A549 (cell line): ENCODE measurements around the gene PLPPR1. TPM values are rescaled to one million over a fixed set of nuclear protein-coding genes. Genes with fewer than 3 reads are reported as not detected.
A peak's percentile ranks its signal among the peaks of the same experiment; 100 is the strongest.

Experiments
- ATAC-seq, 2 experiments: fragments of 200-7000 bp in 1 of 2; fragments of >200 bp in 1 of 2; cut with Nextera tagmentation in 1 of 2; cut with Tn5 transposase in 1 of 2; 3 replicates each; pipeline versions ENCODE4 v1.8.0 to v1.9.1; 2018 to 2020; ENCODE audit warnings: mild to moderate bottlenecking in 1 of 2, moderate library complexity in 1 of 2
- CTCF ChIA-PET: fragments of 300-600 bp; sonication (Branson Sonifier 250); formaldehyde crosslinking; extraction: SDS; loops from one replicate; lab custom pipeline; 2021; ENCODE audit warnings: antibody characterized with exemption, inconsistent platforms; lab: Yijun Ruan, JAX
- POLR2A ChIA-PET: fragments of 350-600 bp; formaldehyde crosslinking; extraction: SDS; loops from one replicate; lab custom pipeline; 2021; ENCODE audit warnings: antibody characterized with exemption, inconsistent platforms; lab: Yijun Ruan, JAX
- DNase-seq, 2 experiments: peaks; one replicate each; pipeline versions ENCODE4 v3.0.0 to v3.0.0-alpha.2; 2011 to 2016; ENCODE audit warnings: low read depth in 1 of 2, low spot score in 1 of 2
- FAIRE-seq: peaks from 2 replicates; lab custom pipeline; 2011; peaks lifted over from hg19 to GRCh38; lab: Jason Lieb, UNC
- H3K27ac ChIP-seq, 2 experiments: fragments of >200 bp; sonication (Bioruptor Twin); formaldehyde crosslinking; 3 replicates each; pipeline ENCODE4 v1.5.1; 2016 to 2017
- H3K4me1 ChIP-seq: fragments of >200 bp; sonication (Bioruptor Twin); formaldehyde crosslinking; 3 replicates; pipeline ENCODE4 v1.6.1; 2016
- H3K4me2 ChIP-seq: fragments of >200 bp; sonication (Bioruptor Twin); formaldehyde crosslinking; 3 replicates; pipeline ENCODE4 v1.6.1; 2016
- H3K4me3 ChIP-seq: fragments of >200 bp; sonication (Bioruptor Twin); formaldehyde crosslinking; 3 replicates; pipeline ENCODE4 v1.5.1; 2016
- H3K9me3 ChIP-seq: fragments of >200 bp; sonication (Bioruptor Twin); formaldehyde crosslinking; 3 replicates; pipeline ENCODE4 v1.6.1; 2016
- CEBPB ChIP-seq, 2 experiments: fragments of >200 bp in 1 of 2; sonication (Bioruptor Twin) in 1 of 2; formaldehyde crosslinking in 1 of 2; IDR thresholded peaks; 2 replicates each; pipeline ENCODE4 v1.6.1; 2012 to 2016
- CHD2 ChIP-seq: fragments of 150-350 bp; IDR thresholded peaks from 2 replicates; pipeline ENCODE4 v1.6.1; 2014; ENCODE audit warnings: low read length; ENCODE audit not compliant: partially characterized antibody
- CHD4 ChIP-seq: fragments of 200-600 bp; sonication (generic); IDR thresholded peaks from 2 replicates; pipeline ENCODE4 v1.6.1; 2016; ENCODE audit warnings: antibody characterized with exemption, mild to moderate bottlenecking, borderline replicate concordance
- CTCF ChIP-seq: fragments of >200 bp; sonication (Bioruptor Twin); formaldehyde crosslinking; IDR thresholded peaks from 3 replicates; pipeline ENCODE4 v1.5.1; 2016
- EHMT2 ChIP-seq: fragments of 200-600 bp; sonication (generic); IDR thresholded peaks from 2 replicates; pipeline ENCODE4 v1.6.1; 2016; ENCODE audit warnings: antibody characterized with exemption, low read depth, mild to moderate bottlenecking, moderate library complexity
- ESRRA ChIP-seq: fragments of 150-350 bp; IDR thresholded peaks from 2 replicates; pipeline ENCODE4 v1.6.1; 2014; ENCODE audit warnings: mild to moderate bottlenecking, low read length, borderline replicate concordance
- FOSB ChIP-seq: fragments of 250-450 bp; sonication (Bioruptor Pico); IDR thresholded peaks from 2 replicates; pipeline ENCODE4 v1.5.0; 2020; ENCODE audit warnings: mild to moderate bottlenecking, moderate library complexity
- FOXS1 ChIP-seq: fragments of 250-450 bp; sonication (Bioruptor Pico); IDR thresholded peaks from 2 replicates; pipeline ENCODE4 v1.5.0; 2020; ENCODE audit warnings: mild to moderate bottlenecking, moderate library complexity
- HEYL ChIP-seq: fragments of 250-450 bp; sonication (Bioruptor Pico); IDR thresholded peaks from 2 replicates; pipeline ENCODE4 v1.8.0; 2021; ENCODE audit warnings: mild to moderate bottlenecking, moderate library complexity
- HMGXB4 ChIP-seq: fragments of 250-450 bp; sonication (Bioruptor Pico); IDR thresholded peaks from 2 replicates; pipeline ENCODE4 v1.5.0; 2021; ENCODE audit warnings: mild to moderate bottlenecking, moderate library complexity, borderline replicate concordance
- HOXB13 ChIP-seq: fragments of 250-450 bp; sonication (Bioruptor Pico); IDR thresholded peaks from 2 replicates; pipeline ENCODE4 v1.5.0; 2020; ENCODE audit warnings: low read depth, mild to moderate bottlenecking, moderate library complexity
- JUNB ChIP-seq: fragments of >200 bp; sonication (Bioruptor Twin); formaldehyde crosslinking; IDR thresholded peaks from 2 replicates; pipeline ENCODE4 v1.6.1; 2016
- MAFK ChIP-seq: fragments of 450-650 bp; IDR thresholded peaks from 2 replicates; pipeline ENCODE4 v1.6.1; 2014; ENCODE audit not compliant: partially characterized antibody
- MAX ChIP-seq: IDR thresholded peaks from 2 replicates; pipeline ENCODE4 v1.6.1; 2012
- NFE2L2 ChIP-seq: fragments of 150-350 bp; conservative IDR thresholded peaks from 2 replicates; pipeline ENCODE4 v1.6.1; 2014; ENCODE audit warnings: low read length
- NPAS2 ChIP-seq: fragments of 250-450 bp; sonication (Bioruptor Pico); IDR thresholded peaks from 2 replicates; pipeline ENCODE4 v1.8.0; 2022; ENCODE audit warnings: mild to moderate bottlenecking, moderate library complexity, borderline replicate concordance
- NR3C1 ChIP-seq: fragments of >200 bp; sonication (Bioruptor Twin); formaldehyde crosslinking; IDR thresholded peaks from 3 replicates; pipeline ENCODE4 v1.6.1; 2017
- PBX3 ChIP-seq: IDR thresholded peaks from 2 replicates; pipeline ENCODE4 v1.6.1; 2012
- PHF8 ChIP-seq: fragments of 200-600 bp; sonication (generic); IDR thresholded peaks from 2 replicates; pipeline ENCODE4 v1.6.1; 2016; ENCODE audit warnings: low read depth, mild to moderate bottlenecking, antibody characterized with exemption, moderate library complexity, borderline replicate concordance
- POLR2A ChIP-seq: IDR thresholded peaks from 2 replicates; pipeline ENCODE4 v1.6.1; 2012; ENCODE audit warnings: mild to moderate bottlenecking, low read length
- RAD21 ChIP-seq, 2 experiments: fragments of >200 bp in 1 of 2; sonication (Bioruptor Twin) in 1 of 2; formaldehyde crosslinking in 1 of 2; IDR thresholded peaks in 1 of 2; conservative IDR thresholded peaks in 1 of 2; 2 replicates in 1 of 2; 3 replicates in 1 of 2; pipeline ENCODE4 v1.6.1; 2012 to 2018; ENCODE audit warnings: inconsistent platforms in 1 of 2
- RARB ChIP-seq: fragments of 250-450 bp; sonication (Bioruptor Pico); IDR thresholded peaks from 2 replicates; pipeline ENCODE4 v1.8.0; 2021; ENCODE audit warnings: mild to moderate bottlenecking, moderate library complexity
- RCOR1 ChIP-seq: fragments of 150-350 bp; IDR thresholded peaks from 2 replicates; pipeline ENCODE4 v1.6.1; 2014; ENCODE audit warnings: antibody characterized with exemption, low read length, low read depth
- REST ChIP-seq: fragments of 200-600 bp; sonication (generic); IDR thresholded peaks from 2 replicates; pipeline ENCODE4 v1.6.1; 2016; ENCODE audit warnings: antibody characterized with exemption, mild to moderate bottlenecking, moderate library complexity
- SMC3 ChIP-seq: fragments of >200 bp; sonication (Bioruptor Twin); formaldehyde crosslinking; IDR thresholded peaks from 3 replicates; pipeline ENCODE4 v1.6.1; 2018; ENCODE audit warnings: inconsistent platforms
- TP53 ChIP-seq: fragments of 250-450 bp; sonication (Bioruptor Pico); IDR thresholded peaks from 2 replicates; pipeline ENCODE4 v1.5.0; 2021; ENCODE audit warnings: mild to moderate bottlenecking, moderate library complexity
- ZFP36 ChIP-seq: fragments of 450-650 bp; IDR thresholded peaks from 2 replicates; pipeline ENCODE4 v1.6.1; 2014; ENCODE audit warnings: borderline replicate concordance; ENCODE audit not compliant: partially characterized antibody
- WGBS: methylation state at CpG from one replicate; pipeline ENCODE4 v1.1.6; 2017; ENCODE audit errors: missing lambda C conversion rate; 5-methylcytosine and 5-hydroxymethylcytosine counted together
- polyA plus RNA-seq, 4 experiments: library from polyadenylated mRNA; depleted of rRNA in 3 of 4; stranded (reverse); fragments of >200 nt; fragmentation: RNase III in 1 of 4; extraction: RNeasy Plus Mini Kit Qiagen cat#74134 plus additional on column Dnase treatment in 1 of 4; gene quantifications; 2 replicates in 3 of 4; 3 replicates in 1 of 4; pipeline ENCODE4 v1.2.3, GENCODE V29; 2011 to 2017

PLPPR1 gene
- polyA plus RNA-seq, 2 of the 4 experiments (the other 2 are of a cell fraction) = 0.06 to 1.2 TPM

GRCh38 chr9:101117161-101117560 is 88.6 kb downstream of the PLPPR1 start:
- Histone ChIP-seq H3K4me2 (no peak overlapping the region), H3K9me3 (no peaks in the 10 kb centered on the region), H3K4me1 (no peaks in the 10 kb centered on the region)
- ATAC-seq = no peak
- TF ChIP-seq FOSB (CRISPR knock-in tag) (no peak), EHMT2 (no peak), CTCF (no peak), HEYL (CRISPR knock-in tag) (no peak), RCOR1 (no peak), CEBPB (IDR thresholded peaks at IDR 0.05) (no peak), CHD4 (no peak), FOXS1 (CRISPR knock-in tag) (no peak), POLR2A (no peak), MAX (no peak), RAD21 (conservative IDR thresholded peaks at IDR 0.05 in 1 of 2, IDR thresholded peaks at IDR 0.05 in 1 of 2) (no peak), NPAS2 (CRISPR knock-in tag) (no peak), HOXB13 (CRISPR knock-in tag) (no peak)
- TF ChIP-seq, all 56 proteins: peak for 0
- FAIRE-seq (no peak), DNase-seq (no peak)
- ChIA-PET CTCF (no interaction called here), POLR2A (no interaction called here)
- Histone ChIP-seq H3K4me3 (no peak overlapping the region), H3K27ac (no peak overlapping the region)
- 0% methylated on average over 1 of the region's 1 CpG for WGBS

GRCh38 chr9:101119206-101119819 is 90.8 kb downstream of the PLPPR1 start:
- peak; percentile 33 to 58 for DNase-seq
- no peak for TF ChIP-seq JUNB
- TF ChIP-seq NR3C1 = no peak
- no peak for TF ChIP-seq PHF8
- TF ChIP-seq ESRRA = no peak
- peak; percentile 81 for TF ChIP-seq CTCF
- TF ChIP-seq REST = no peak
- no peak for TF ChIP-seq RARB
- peak; percentile 82 for TF ChIP-seq SMC3
- TF ChIP-seq CHD2 = no peak
- no peak for TF ChIP-seq ZFP36
- no peak for TF ChIP-seq TP53 (CRISPR knock-in tag)
- TF ChIP-seq HMGXB4 = no peak
- no peak for TF ChIP-seq NFE2L2
- no peak for TF ChIP-seq MAFK
- TF ChIP-seq PBX3 = no peak

More at GRCh38 chr9:101119206-101119819, 90.8 kb downstream of the PLPPR1 start:
- 0% methylated on average over 3 of the region's 3 CpGs for WGBS
- peak; percentile 56 for FAIRE-seq
- ChIA-PET POLR2A (interaction anchor here (1.0 kb wide), 1 partner anchor 279 kb away, joined by 3 read pairs; the partner anchor contains the start of genes MRPL50 and ZNF189), CTCF (interaction anchor here (0.6 to 2.2 kb wide), 56 partner anchors 9 to 1956 kb away, joined by 3 to 28 read pairs (median 4); partner anchors contain the start of gene RNF20)
- Histone ChIP-seq H3K4me1 (no peaks in the 10 kb centered on the region), H3K9me3 (no peaks in the 10 kb centered on the region), H3K27ac (no peak overlapping the region), H3K4me3 (no peak overlapping the region), H3K4me2 (no peak overlapping the region)
- ATAC-seq = peak; percentile 99 to 100
